Fibroblast of the aortic adventitia (primary cell): ENCODE data around the gene C22orf39. TPM values are rescaled to one million over a fixed set of nuclear protein-coding genes. Genes with fewer than 3 reads are reported as not detected.

ENCODE experiments used
- DNase-seq: peaks from one replicate; pipeline ENCODE4 v3.0.0-alpha.2; 2010; ENCODE audit warnings: low read depth
- H3K4me3 ChIP-seq: 2 replicates; pipeline ENCODE4 v1.5.1; 2011; ENCODE audit warnings: low read depth, mild to moderate bottlenecking, control low read depth, low read length, moderate library complexity
- total RNA-seq: library from RNA; depleted of rRNA; stranded (reverse); fragments of >200 nt; gene quantifications from 2 replicates; pipeline ENCODE4 v1.2.3, GENCODE V29; 2012; ENCODE audit warnings: low replicate concordance
- TF ChIP-seq, protein P1 (sequence below): IDR thresholded peaks from 2 replicates; pipeline ENCODE4 v1.5.1; 2011; ENCODE audit warnings: mild to moderate bottlenecking, low read length, control low read depth, inconsistent platforms; ENCODE audit not compliant: insufficient read depth

Gene C22orf39
- total RNA-seq, 1 donor = 10.5 TPM

DNA sequence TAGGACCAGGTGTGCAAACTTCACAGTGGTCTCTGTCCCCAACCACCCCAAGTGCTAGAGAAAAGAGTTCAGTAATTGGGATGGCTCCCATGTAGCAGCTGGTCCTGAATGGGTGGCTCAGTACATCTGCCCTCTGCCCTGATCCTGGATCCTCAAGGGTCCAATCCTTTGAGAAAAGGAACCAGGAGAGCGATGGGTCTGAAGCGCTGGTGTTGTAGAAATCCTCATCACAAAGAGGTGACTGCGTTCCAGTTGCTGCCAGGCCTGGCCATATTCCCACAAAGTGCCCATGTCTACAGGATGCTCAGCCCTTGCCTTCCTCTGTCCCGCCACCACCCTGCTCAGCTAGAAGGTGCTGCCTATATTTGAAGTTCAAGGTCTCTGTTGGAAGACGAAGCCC, 6.2 kb upstream of the C22orf39 start:
- TF ChIP-seq, protein P1, sequence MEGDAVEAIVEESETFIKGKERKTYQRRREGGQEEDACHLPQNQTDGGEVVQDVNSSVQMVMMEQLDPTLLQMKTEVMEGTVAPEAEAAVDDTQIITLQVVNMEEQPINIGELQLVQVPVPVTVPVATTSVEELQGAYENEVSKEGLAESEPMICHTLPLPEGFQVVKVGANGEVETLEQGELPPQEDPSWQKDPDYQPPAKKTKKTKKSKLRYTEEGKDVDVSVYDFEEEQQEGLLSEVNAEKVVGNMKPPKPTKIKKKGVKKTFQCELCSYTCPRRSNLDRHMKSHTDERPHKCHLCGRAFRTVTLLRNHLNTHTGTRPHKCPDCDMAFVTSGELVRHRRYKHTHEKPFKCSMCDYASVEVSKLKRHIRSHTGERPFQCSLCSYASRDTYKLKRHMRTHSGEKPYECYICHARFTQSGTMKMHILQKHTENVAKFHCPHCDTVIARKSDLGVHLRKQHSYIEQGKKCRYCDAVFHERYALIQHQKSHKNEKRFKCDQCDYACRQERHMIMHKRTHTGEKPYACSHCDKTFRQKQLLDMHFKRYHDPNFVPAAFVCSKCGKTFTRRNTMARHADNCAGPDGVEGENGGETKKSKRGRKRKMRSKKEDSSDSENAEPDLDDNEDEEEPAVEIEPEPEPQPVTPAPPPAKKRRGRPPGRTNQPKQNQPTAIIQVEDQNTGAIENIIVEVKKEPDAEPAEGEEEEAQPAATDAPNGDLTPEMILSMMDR = no peak
- DNase-seq = no peak
- no peak overlapping the region for H3K4me3 ChIP-seq

DNA sequence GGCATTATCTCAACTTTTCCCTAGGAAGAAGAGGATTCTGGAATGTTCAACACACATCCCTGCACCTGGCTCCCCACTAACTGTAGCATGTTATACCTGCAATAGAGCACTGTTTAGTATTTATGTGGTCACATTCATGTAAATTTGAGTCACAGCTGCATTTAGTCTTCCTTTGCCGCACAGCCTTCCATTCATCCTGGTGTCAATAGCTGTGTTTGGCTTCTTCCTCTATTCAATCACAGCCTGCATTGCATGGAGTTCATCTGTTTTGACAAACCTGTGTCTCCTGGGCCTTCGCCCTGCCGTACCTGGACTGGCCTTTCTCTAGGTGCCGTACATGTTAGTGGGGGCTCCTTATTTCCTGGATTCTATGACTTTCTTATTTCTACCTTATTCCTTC, 4.1 kb upstream of the C22orf39 start:
- TF ChIP-seq, protein P1 = no peak
- H3K4me3 ChIP-seq = no peak overlapping the region
- no peak for DNase-seq

DNA sequence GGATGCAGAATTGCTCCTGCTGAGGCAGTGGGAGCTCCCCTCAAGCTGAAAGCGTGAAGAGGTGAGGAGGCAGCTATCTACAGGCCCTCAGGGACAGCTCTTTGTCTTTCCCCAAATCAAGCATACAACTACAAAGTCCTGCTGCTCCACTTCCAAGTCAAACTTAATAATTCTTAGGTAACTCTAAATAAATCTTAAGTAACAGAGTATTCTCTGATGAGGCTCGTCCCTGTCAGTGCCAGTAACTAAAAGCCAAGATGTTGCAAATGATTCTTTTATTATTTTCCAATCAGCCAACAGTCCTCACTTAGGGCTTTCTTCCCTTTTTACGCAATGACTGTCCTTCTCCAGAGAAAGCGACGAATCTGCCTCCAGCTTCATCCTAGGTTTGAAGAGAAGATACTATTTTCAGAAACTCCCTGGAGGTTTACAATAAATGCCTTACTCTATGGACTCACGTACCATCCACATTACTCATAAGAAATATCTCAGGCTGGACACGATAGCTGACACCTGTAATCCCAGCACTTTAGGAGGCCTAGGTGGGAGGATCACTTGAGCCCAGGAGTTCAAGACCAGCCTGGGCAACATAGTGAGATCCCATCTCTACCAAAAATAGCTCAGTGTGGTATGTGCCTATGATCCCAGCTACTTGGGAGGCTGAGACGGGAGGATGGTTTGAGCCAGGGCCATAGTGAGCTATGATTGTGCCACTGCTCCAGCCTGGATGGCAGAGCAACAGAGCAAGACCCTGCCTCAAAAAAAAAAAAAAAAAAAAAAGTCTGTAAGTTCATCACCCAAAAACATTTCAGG, 3.1 kb upstream of the C22orf39 start:
- DNase-seq = no peak
- H3K4me3 ChIP-seq = no peak overlapping the region
- TF ChIP-seq, protein P1 = no peak

DNA sequence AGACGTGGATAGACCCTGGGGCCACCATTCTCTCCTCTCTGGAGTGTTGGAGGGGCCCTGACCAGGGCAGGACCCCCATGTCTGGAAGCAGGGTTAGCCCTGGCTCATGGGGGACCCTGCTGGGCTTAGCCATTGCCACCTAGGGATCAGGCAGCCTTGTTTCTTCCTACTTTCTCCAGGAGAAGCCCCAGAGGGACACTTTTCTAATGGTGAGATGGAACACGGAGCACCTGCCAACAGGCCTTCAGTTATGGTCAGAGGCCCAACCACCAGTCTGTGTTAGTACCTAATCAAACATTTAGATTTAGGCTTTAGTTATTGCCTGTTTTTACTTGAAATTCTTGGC, 1.9 kb upstream of the C22orf39 start:
- DNase-seq = no peak
- H3K4me3 ChIP-seq = no peak overlapping the region
- TF ChIP-seq, protein P1 = no peak

DNA sequence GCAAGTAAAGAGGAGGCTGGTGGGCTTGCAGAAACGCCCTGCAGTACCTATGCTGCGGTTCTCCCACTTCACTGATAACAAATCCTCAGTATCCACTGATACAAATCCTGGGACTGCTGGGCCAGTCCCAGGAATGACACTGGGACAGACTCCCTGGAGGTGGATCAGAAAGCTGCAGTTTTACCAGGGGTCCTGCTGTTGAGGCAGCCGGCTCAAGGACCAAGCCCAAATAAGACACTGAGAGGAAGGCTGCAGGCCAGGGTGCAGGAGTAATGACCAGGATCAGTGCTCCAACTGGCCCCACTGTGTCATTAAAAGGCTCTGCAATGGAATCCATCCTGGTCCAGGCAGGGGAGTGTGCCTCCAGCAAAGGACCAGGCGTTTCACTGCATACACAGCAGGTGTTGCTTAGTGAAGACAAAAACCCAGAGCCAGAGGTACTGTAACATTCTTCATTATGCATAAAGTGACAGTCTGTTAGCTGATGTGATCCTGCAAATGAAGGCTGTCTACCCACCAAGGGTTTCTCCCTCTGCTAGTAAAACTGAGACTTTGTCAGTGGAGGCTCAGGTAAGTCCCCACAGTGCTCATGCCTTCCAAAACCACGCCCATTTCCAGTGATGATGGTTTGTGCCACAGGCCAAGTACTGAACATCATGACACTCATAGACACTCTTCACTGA, 1.4 kb upstream of the C22orf39 start:
- no peak for DNase-seq
- TF ChIP-seq, protein P1 = no peak
- no peak overlapping the region for H3K4me3 ChIP-seq

DNA sequence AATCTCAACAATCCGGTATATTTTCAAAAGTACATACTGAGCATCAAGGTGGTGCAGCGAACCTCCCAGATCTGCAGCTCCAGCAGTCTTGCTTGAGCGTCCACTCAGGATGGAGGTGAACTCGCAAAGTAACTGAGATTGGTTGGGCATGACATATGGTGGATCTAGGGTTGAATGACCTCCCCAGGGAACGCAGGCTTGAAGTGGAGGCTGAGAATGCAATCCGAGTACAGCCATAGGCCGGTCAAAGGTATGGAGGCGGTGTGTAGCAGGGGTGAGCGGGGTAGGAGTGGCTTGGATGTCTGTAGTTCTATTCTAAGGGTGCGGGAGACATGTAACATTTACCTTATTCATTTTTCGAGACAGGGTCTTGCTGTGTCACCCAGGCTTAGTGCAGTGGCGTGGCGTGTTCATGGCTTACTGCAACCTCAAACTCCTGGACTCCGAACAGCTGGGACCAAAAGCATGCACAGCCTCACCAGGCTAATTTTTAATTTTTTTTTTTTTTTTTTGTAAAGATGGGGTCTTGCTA, 631 bp upstream of the C22orf39 start:
- peak overlapping the region; percentile 82 for H3K4me3 ChIP-seq
- peak; percentile 65 for DNase-seq
- TF ChIP-seq, protein P1 = no peak
